ENCODE data around the gene LNPEP.

DNA sequence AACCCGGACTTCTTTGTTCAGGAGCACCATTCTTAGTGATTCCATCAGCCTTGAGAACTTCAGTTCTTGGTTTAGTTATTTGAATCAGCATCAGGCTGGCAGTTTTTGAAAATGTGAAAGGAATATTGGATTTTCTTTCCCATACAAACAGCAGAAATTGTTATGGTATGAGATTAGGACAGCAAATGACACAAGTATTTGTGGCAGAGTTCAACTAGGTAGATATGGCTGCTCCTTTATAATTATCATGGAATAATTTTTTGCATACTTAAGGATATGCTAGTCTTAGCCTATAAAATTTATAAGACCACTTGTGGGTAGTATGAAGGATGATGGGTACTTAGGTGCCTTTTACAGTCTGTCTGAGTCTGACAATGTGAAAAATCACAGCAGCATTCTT, 34.0 kb upstream of the LNPEP start:
- TF ChIP-seq, protein P1, sequence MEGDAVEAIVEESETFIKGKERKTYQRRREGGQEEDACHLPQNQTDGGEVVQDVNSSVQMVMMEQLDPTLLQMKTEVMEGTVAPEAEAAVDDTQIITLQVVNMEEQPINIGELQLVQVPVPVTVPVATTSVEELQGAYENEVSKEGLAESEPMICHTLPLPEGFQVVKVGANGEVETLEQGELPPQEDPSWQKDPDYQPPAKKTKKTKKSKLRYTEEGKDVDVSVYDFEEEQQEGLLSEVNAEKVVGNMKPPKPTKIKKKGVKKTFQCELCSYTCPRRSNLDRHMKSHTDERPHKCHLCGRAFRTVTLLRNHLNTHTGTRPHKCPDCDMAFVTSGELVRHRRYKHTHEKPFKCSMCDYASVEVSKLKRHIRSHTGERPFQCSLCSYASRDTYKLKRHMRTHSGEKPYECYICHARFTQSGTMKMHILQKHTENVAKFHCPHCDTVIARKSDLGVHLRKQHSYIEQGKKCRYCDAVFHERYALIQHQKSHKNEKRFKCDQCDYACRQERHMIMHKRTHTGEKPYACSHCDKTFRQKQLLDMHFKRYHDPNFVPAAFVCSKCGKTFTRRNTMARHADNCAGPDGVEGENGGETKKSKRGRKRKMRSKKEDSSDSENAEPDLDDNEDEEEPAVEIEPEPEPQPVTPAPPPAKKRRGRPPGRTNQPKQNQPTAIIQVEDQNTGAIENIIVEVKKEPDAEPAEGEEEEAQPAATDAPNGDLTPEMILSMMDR (IDR thresholded peaks at IDR 0.05; ENCODE audit: borderline replicate concordance, extremely low read depth, low read length, poor library complexity, severe bottlenecking), result no peak
- TF ChIP-seq EZH2 (IDR thresholded peaks at IDR 0.05; ENCODE audit: borderline replicate concordance, low read depth, low read length, severe bottlenecking), result no peak
